ENCODE measurements around the gene ZNF627. TPM values are rescaled to one million over a fixed set of nuclear protein-coding genes. Genes with fewer than 3 reads are reported as not detected.

ZNF627 gene
- total RNA-seq, 1 donor from 2014 or later = 7.1 TPM

GRCh38 chr19:11657307-11657706, 60.0 kb downstream of the ZNF627 start:
- Histone ChIP-seq H3K9me3 (peaks cover 11% of the 10 kb centered on the region), H3K4me3 (no peak overlapping the region), H3K36me3 (peaks cover 0 to 5% of the 10 kb centered on the region in 2 donors), H3K27ac (no peak overlapping the region), H3K27me3 (no peaks in the 10 kb centered on the region), H3K4me1 (no peaks in the 10 kb centered on the region)
- no peak for TF ChIP-seq POLR2AphosphoS5 (IDR thresholded peaks at IDR 0.05; ENCODE audit: insufficient read depth in 1 of 2, low read depth in 1 of 2)
- TF ChIP-seq POLR2A (IDR thresholded peaks at IDR 0.05) = no peak
- TF ChIP-seq CTCF (IDR thresholded peaks at IDR 0.05) = no peak
- intact Hi-C loops (cut with DNase I) = no loop called here
- DNase-seq (ENCODE audit: extremely low spot score in 2 of 2) = no peak

- no peaks in the 10 kb centered on the region for H3K4me1 ChIP-seq
- intact Hi-C loops (cut with DNase I) = no loop called here
- no peak for DNase-seq (ENCODE audit: extremely low spot score in 2 of 2)
- TF ChIP-seq POLR2A (IDR thresholded peaks at IDR 0.05) (no peak), POLR2AphosphoS5 (IDR thresholded peaks at IDR 0.05; ENCODE audit: insufficient read depth in 1 of 2, low read depth in 1 of 2) (no peak), CTCF (IDR thresholded peaks at IDR 0.05) (no peak)
- no peak overlapping the region for H3K4me3 ChIP-seq
- H3K27me3 ChIP-seq = no peaks in the 10 kb centered on the region
- no peaks in the 10 kb centered on the region for H3K9me3 ChIP-seq
- H3K27ac ChIP-seq = no peak overlapping the region
- H3K36me3 ChIP-seq = no peaks in the 10 kb centered on the region
Observed at GRCh38 chr19:11658970-11659369, 61.7 kb downstream of the ZNF627 start.

GRCh38 chr19:11659612-11660011, 62.3 kb downstream of the ZNF627 start:
- no peaks in the 10 kb centered on the region for H3K4me1 ChIP-seq
- TF ChIP-seq POLR2A (IDR thresholded peaks at IDR 0.05) (no peak), CTCF (IDR thresholded peaks at IDR 0.05) (no peak), POLR2AphosphoS5 (IDR thresholded peaks at IDR 0.05; ENCODE audit: insufficient read depth in 1 of 2, low read depth in 1 of 2) (no peak)
- H3K36me3 ChIP-seq = no peaks in the 10 kb centered on the region
- H3K27me3 ChIP-seq = no peaks in the 10 kb centered on the region
- no peaks in the 10 kb centered on the region for H3K9me3 ChIP-seq
- no peak overlapping the region for H3K27ac ChIP-seq
- H3K4me3 ChIP-seq = no peak overlapping the region
- intact Hi-C loops (cut with DNase I) = no loop called here
- DNase-seq (ENCODE audit: extremely low spot score in 2 of 2) = no peak

- Histone ChIP-seq H3K4me1 (no peaks in the 10 kb centered on the region), H3K27ac (no peak overlapping the region), H3K27me3 (no peaks in the 10 kb centered on the region), H3K36me3 (no peaks in the 10 kb centered on the region), H3K9me3 (no peaks in the 10 kb centered on the region), H3K4me3 (no peak overlapping the region)
- intact Hi-C loops (cut with DNase I) = no loop called here
- DNase-seq (ENCODE audit: extremely low spot score in 2 of 2) = no peak
- no peak for TF ChIP-seq POLR2A (IDR thresholded peaks at IDR 0.05)
- no peak for TF ChIP-seq POLR2AphosphoS5 (IDR thresholded peaks at IDR 0.05; ENCODE audit: insufficient read depth in 1 of 2, low read depth in 1 of 2)
- no peak for TF ChIP-seq CTCF (IDR thresholded peaks at IDR 0.05)
Observed at GRCh38 chr19:11662278-11662677, 65.0 kb downstream of the ZNF627 start.

- Histone ChIP-seq H3K4me3 (no peak overlapping the region), H3K4me1 (no peaks in the 10 kb centered on the region), H3K27me3 (no peaks in the 10 kb centered on the region), H3K27ac (no peak overlapping the region), H3K9me3 (no peaks in the 10 kb centered on the region), H3K36me3 (no peaks in the 10 kb centered on the region)
- no peak for DNase-seq (ENCODE audit: extremely low spot score in 2 of 2)
- intact Hi-C loops (cut with DNase I) = no loop called here
- no peak for TF ChIP-seq CTCF (IDR thresholded peaks at IDR 0.05)
- TF ChIP-seq POLR2AphosphoS5 (IDR thresholded peaks at IDR 0.05; ENCODE audit: insufficient read depth in 1 of 2, low read depth in 1 of 2) = no peak
- no peak for TF ChIP-seq POLR2A (IDR thresholded peaks at IDR 0.05)
Observed at GRCh38 chr19:11663181-11663591, 65.9 kb downstream of the ZNF627 start.

Other genes starting within 250 kb of the ZNF627 start
- 16.5 TPM for gene PLPPR2, start 242.1 kb upstream of the ZNF627 start, total RNA-seq
- gene SWSAP1, start 222.8 kb upstream of the ZNF627 start, total RNA-seq = 1.5 TPM
- gene EPOR, start 213.2 kb upstream of the ZNF627 start, total RNA-seq = 14.5 TPM
- 19.6 TPM for gene RGL3, start 178.2 kb upstream of the ZNF627 start, total RNA-seq
- gene ODAD3, start 162.4 kb upstream of the ZNF627 start, total RNA-seq = not detected
- 79.1 TPM for gene PRKCSH, start 161.8 kb upstream of the ZNF627 start, total RNA-seq
- gene ELAVL3, start 116.4 kb upstream of the ZNF627 start, total RNA-seq = 1.2 TPM
- gene ZNF653, start 91.6 kb upstream of the ZNF627 start, total RNA-seq = 12.5 TPM
- 49.6 TPM for gene ECSIT, start 68.3 kb upstream of the ZNF627 start, total RNA-seq
- 276 TPM for gene CNN1, start 58.6 kb upstream of the ZNF627 start, total RNA-seq
- gene ELOF1, start 38.3 kb upstream of the ZNF627 start, total RNA-seq = 28.0 TPM
- 6.1 TPM for gene ACP5, start 19.8 kb upstream of the ZNF627 start, total RNA-seq
- 14.2 TPM for gene ZNF823, start 141.5 kb downstream of the ZNF627 start, total RNA-seq
- 7.1 TPM for gene ZNF441, start 169.5 kb downstream of the ZNF627 start, total RNA-seq
- gene ZNF491, start 201.0 kb downstream of the ZNF627 start, total RNA-seq = 5.2 TPM
- 21.4 TPM for gene ZNF440, start 216.8 kb downstream of the ZNF627 start, total RNA-seq